ENCODE results near the gene CST6.

GRCh38 chr11:65973439-65974110 lies 38.2 kb upstream of the CST6 start:
- no peak for TF ChIP-seq CTCF (conservative IDR thresholded peaks at IDR 0.05; ENCODE audit: low read length)
- no peak for TF ChIP-seq EZH2phosphoT487 (IDR thresholded peaks at IDR 0.05; ENCODE audit: borderline replicate concordance)
